Stimulated activated CD8-positive, alpha-beta memory T cell treated with anti-CD3 and anti-CD28 coated beads, Interleukin-12 subunit alpha, Interleukin-12 subunit beta, amount 100 ng/mL, for 24 hours (primary cell): ENCODE results near the gene ABCB4.

ENCODE experiments used
- DNase-seq: peaks from one replicate; pipeline ENCODE4 v3.0.0-alpha.2; 2020; ENCODE audit errors: extremely low read depth

The ABCB4 gene

GRCh38 chr7:87475359-87476178 lies at the start of gene ABCB4:
Gene ABCB4 (minus strand): TSS chr7:87475680. CDS start chr7:87475465, 215 bp downstream.
- no peak for DNase-seq

GRCh38 chr7:87518735-87519134 lies 43.3 kb upstream of the ABCB4 start:
- DNase-seq, result no peak

DNA sequence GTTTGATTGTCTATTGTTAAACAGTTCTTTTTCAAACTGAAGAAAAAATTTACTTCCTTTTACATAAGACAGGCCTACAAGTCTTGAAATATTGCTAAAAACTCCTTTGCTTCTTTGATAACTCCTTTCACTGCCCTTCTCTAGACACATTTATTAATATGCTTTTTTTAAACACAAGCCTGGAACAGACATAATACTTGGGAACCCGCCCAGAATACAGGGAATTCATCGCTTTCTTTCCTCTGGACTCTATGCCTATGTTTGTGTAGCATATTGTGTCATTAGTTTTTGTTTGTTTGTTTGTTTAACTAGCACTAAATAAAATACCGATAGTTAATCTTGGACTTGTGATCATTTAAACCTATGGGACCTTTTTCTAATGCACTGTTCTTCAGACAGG lies 42.4 kb upstream of the ABCB4 start:
- no peak for DNase-seq

DNA sequence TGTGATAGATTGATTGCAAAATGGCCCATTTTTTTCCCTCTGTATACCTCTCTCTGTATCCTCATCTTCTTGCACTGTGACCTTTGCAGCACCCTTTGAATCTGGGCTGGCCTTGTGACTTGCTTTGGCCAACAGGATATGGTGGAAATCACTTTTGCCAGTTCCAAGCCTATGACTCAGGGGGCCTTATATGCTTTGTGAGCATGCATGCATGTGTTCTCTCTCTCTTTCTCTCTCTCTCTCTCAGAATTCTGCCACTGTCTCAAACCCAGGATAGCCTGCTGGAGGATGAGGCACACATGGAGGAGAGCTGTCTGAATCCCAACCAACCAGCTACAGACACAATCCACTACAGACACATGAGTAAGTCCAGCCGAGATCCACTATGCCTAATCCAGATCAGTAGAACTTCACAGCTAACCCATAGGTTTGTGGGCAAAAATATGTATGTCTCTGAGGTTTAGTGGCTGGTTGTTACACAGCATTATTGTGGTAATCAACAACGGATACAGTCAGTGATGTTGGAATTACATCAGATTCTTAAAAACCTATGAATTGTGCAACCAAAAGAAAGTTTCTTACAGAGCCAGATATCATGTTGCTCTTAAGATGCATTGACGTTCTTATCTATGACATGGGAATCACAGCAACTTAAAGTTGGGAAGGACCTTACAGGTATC lies 41.8 kb upstream of the ABCB4 start:
- no peak for DNase-seq

DNA sequence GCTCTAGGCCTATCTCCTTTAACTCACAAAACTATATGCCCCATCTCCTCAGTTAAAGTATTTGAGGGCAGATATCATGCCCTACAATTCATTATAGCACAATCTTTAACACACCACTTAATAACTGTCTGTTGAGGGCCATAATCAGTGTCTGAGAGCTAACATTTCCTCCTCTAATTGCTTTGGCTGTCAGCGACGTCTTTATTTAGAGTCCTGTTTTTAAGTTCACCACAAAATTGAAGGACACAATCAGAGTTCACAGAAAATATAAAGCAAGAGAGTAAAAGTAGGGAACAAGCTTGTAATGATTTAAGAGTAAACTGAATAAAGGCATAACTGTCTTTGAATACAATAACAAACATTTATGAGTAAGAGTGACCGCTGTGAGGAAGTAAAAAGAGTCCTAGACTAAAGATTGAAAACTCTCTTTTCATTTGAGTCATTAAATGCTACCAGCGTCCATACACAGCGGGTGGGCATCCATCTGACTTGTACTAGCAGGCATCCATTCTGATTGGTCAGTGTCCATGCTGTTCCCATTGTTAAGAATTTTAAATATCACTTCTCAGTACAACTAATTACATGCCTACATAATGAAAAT lies 38.4 kb upstream of the ABCB4 start:
- no peak for DNase-seq

- DNase-seq, result no peak
Observed at GRCh38 chr7:87512906-87513305, 37.4 kb upstream of the ABCB4 start.

DNA sequence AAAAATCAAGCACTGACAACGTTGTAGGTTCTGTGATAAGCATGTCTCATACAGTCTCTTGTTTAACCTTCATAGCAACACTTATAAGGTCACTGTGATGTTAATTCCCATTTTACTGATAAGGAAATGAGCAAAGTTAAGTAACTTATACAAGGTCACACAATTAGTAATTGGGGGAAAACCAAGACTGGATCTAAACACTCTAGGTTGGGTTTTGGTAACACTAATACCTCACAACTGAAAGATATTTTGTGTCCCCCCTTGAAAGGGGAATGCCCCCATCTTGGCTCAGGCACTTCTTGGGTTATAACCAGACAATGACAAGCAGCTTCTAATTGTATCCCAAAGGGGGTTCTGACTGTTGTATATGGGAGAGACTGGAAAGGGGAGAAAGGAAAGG lies 36.0 kb upstream of the ABCB4 start:
- DNase-seq, result no peak

DNA sequence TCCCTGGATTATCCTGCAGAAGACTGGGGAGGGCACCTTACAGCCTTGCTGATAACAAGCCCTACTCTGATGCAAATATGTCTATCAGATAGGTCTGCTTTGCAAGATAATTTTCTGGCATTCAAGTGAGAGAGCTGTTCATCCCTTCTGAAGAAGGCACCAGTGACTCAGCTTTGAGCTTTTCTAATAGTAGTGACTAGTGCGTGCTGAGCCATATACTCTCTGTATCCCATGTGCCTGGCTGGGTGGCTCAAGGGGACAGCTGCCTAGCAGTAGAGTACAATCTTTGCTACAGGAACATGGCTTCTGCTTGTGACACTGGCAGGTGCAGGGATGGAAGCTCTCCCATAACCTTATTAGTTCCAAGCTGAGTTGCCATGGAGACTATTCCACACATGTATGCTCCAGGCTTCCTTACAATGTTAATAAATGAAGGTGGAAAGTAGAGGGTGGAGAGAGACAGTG lies 35.0 kb upstream of the ABCB4 start:
- DNase-seq, result no peak

DNA sequence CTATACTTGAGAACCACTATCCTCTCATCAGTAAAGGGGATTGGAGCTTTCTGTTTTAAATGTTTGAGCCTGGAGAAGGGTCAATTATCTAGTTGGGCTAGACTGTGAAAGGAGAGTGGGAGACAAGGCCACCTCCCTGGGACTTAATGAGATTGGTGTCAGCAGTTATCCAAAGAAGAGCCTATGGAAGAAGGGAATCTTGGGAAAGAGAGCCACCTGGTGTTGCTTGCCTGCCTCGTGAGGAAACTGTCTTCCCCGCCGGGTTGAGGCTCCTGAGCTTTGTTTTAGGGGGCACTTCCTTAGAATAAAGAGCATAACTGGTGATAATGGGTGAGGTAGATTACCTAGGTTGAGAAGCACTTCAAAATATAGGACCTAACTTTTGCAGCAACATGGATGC lies 32.0 kb upstream of the ABCB4 start:
- no peak for DNase-seq

- DNase-seq, result no peak
Observed at GRCh38 chr7:87506246-87507180, 31.0 kb upstream of the ABCB4 start.

DNA sequence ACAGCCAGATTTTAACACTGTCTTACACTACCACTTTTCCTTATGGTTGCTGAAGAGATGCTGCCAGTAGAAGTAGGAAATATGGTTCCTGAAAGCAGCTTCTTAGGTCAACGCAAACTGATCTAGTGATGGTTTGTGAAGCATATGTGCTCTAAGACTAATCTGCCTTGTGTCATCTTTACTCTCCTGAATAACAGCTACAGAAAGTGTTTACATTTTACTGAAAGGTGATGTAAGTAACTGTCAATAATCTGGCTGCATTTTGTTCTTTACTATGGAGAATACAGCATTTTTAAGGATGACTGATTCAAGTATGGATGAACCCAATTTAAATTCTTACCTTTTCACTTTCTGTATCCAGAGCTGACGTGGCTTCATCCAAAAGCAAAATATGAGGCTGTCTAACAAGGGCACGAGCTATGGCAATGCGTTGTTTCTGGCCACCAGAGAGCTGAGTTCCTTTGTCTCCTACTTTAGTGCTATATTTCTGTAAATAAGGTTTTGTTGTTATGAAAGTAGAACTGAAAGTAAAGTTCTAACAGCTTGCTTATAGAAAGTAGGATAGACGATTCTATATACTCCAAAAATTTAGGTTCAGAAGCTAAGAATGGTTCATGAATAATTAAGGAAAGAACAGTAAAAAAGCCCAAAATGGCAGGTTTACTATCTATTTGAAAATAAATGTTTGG lies 30.2 kb upstream of the ABCB4 start:
- no peak for DNase-seq

DNA sequence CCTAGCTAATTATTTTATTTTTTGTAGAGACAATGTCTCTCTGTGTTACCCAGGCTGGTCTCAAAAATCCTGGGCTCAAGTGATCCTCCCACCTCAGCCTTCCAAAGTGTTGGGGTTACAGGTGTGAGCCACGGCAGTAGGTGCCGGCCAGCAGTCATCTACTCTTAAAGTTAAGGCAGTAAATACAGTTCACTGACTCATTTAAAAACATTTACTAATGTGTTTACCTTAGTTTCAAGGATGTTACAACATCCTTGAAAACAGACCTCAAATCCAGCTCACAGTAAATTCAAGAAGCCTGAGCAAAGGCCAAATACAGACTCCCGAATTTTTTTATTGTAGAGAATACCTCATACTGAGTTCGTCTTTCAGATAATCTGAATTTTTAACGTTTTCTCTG lies 29.6 kb upstream of the ABCB4 start:
- no peak for DNase-seq

GRCh38 chr7:87499494-87499893 lies 24.0 kb upstream of the ABCB4 start:
- no peak for DNase-seq

- no peak for DNase-seq
Observed at GRCh38 chr7:87498893-87499292, 23.4 kb upstream of the ABCB4 start.

DNA sequence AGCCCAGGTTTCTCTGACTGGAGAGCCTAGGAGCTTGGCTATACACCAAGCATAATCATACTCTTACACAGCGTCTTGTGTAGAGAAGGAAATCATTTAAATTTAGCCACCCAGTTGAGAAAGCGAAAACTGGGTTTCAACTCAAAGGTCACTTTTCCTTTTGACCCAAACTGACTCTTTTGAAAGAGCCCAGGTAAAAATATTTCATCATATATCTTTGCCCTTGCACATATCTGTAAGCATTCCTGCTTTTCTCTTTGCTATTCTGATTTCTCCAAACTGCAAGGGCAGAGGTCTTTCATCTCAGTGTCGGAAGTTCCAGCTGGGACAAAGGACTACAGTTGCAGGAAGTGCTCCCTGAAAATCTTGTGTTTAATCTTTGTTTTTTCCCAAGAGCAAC lies 22.0 kb upstream of the ABCB4 start:
- DNase-seq, result no peak

GRCh38 chr7:87495366-87495765 lies 19.9 kb upstream of the ABCB4 start:
- no peak for DNase-seq

DNA sequence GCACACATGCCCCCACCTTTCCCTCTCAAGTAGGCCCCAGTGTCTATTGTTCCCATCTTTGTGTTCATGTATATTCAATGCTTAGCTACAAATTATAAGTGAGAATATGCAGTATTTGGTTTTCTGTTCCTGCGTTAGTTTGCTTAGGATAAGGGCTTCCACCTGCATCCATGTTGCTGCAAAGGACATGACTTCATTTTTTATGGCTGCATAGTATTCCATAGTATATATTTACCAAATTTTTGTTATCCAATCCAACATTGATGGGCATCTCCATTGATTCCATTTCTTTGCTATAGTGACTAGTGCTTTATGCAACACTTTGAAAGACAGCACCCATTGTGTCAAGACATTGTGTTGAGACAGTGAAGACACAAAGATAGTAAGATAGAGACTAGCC lies 19.0 kb upstream of the ABCB4 start:
- no peak for DNase-seq

GRCh38 chr7:87483131-87483530 lies 7.7 kb upstream of the ABCB4 start:
- no peak for DNase-seq

DNA sequence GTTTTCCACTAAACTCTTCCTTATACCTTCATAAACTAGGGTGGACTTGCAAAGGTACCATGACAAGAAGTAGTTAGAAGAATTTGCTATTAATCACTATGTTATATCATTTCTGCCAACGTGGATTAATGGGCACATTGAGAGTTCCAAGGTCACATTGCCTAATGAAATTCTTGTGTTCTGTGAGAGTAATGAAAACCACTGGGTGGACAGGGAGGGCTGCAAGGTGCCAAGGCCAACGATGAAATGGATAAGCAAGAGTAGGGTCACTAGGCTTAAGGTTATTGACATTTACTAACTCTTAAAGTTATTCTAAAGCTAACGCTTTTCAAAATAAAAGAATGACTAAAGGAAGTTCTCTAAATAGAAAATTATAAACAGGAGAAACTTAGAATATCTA lies 6.6 kb upstream of the ABCB4 start:
- no peak for DNase-seq

DNA sequence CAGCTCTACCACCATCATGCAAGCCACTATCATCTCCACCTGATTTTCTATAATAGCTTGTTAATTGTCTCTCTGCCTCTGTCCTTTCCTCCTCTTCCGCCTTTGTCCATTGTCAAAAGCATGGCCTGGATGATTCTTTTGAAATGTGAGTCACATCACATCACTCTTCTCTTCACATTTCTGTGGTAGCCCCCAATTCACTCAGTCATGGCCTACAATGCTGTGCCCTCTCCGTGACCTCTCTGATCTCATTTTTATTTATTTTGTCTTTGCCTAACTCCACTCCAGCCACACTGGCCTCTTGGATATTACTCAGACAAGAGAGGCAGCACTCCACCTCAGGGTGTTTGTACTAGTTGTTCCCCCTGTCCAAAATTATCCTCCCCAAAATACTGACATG lies 4.9 kb upstream of the ABCB4 start:
- no peak for DNase-seq

DNA sequence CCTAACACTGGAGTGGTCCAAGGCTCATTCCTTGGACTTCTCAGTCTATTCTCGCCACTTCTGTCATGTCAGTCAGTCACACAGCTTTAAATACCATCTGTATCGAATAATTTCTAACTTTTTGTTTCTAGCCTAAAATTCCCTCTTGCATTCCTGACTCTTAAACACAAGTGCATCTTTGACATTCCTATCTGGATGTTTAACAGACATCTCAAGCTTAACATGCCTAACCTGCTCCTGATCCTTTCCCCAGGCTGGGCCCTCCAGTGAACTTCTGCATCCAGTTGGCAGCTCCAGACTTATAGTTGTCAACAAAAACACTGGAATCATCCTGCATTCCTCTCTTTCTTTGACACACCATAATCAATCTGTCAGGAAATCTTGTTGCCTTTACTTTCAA lies 4.5 kb upstream of the ABCB4 start:
- no peak for DNase-seq
